ENCODE results near the gene ANKRD28.

The ANKRD28 gene

DNA sequence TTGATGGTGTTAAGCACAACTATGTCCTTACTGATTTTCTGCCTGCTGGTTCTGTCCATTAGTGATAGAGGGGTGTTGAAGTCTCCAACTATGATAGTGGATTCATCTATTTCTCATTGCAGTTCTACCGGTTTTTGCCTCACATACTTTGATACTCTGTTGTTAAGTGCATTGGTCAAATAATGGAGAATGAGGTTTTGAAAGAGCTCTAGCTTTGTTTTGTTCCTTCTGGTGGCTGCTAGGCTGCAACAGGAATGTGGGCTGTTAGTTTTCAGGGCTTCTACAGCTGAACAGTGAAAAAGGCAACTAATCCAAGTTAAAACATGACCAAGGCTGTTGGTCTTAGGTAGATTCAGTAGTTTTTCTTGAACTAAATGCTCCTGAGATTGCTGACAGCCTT is 133.6 kb downstream of the ANKRD28 start:
- DNase-seq (ENCODE audit: low spot score), result no peak

DNA sequence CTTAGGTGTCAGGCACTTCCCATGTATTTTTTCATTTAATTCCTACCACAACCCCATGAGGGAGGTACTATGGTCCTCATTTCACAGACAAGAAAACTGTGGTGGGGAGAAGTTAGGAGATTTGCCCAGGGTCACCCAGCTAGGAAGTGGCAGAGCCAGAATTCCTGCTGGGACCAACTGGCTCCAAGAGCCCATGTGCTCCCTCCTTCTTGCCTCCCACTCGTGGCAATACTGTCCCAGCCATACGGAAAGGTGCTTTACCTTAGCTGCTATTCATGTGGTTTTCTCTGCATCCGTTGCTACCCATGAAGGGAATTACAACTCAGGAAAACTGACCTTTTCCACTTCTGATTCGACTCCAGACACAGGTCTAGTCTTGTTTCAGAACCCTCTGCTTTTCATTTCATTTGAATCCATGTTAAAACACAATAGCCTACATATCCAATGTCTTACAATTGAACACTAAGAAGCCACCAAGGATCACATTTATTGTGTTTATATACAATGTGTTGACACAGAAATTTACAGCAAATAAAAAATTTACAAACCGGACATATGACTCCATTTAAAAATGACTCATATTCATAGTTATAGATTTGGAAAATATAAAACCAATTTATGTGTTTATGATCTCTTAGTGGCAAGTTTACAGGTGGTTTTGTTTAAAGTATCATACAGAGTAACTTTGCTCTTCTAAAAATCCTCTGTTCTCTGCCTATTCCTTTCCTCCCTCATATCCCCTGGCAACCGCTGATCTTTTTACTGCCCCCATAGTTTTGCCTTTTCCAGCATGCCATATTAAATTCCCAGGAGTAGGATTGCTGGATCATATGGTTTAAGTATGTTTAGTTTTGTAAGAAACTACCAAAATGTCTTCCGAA is 137.5 kb downstream of the ANKRD28 start:
- no peak for DNase-seq (ENCODE audit: low spot score)

DNA sequence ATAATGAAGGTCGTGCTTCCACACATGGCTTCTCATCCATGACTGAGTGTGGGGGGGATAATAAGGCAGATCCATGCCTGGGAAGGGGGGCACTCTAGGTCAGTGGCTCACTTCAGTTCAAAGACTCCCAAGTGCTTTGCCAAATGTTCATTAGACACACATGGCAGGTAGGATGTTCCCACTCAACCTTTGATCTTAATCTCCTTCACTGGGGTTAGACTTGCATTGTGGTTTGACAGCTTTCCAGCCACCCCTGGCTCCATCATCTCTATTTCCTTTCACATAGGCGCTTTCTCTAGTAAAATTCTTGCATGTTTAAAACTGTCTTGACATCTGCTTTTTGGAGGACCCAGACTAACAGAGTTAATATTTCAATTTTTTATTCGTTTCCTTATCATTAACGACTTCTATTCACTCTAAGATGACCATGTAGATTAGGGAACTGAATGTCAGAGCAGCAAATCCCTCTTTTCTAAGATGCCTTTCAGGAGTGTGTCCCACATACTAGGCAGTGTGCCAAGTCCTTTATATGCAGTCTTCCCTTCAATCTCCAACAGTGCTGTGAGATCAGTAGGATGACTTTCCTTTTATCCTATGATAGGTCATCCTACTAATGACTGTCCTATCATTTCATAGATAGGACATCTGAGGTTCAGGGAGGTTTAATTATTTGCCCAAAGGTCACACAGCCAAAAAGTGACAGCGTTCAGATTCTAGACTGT is 138.4 kb downstream of the ANKRD28 start:
- DNase-seq (ENCODE audit: low spot score), result no peak

DNA sequence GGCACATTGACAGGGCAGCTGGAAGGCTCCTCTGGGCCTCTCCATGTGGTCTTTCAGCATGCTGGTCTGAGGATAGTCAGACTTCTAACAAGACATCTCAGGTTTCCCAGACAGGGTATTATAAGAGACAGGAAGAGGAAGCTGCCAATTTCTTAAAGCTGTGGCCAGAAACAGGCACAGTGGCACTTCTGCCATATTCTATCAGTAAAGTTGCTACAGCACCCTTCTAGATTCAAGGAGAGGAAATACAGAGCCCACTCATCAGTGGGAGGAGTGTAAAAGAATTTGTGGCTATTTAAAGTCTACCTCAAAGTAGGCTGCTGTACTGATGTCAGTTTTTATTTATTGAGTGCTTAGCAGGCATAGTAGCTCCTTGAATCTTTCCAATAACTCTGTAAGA is 140.8 kb downstream of the ANKRD28 start:
- no peak for DNase-seq (ENCODE audit: low spot score)

DNA sequence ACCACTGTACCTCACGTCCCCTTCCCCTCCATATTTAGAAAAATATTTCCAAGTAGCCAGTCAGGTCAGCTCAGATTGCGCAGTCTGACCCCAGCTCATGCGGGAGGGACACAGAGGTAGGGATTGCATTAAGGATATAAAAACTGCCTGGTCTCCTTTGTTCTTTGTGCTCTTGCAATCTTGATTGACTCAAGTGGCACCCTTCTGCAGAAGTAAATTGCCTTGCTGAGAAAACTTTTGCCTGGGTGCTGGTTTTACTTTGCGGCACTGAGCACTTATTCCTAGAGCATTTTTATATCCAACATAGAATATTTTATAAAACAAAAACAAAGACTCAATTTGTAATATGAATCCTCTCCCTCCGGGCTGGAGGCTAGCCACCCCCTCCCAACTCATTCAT is 141.4 kb downstream of the ANKRD28 start:
- DNase-seq (ENCODE audit: low spot score), result no peak

DNA sequence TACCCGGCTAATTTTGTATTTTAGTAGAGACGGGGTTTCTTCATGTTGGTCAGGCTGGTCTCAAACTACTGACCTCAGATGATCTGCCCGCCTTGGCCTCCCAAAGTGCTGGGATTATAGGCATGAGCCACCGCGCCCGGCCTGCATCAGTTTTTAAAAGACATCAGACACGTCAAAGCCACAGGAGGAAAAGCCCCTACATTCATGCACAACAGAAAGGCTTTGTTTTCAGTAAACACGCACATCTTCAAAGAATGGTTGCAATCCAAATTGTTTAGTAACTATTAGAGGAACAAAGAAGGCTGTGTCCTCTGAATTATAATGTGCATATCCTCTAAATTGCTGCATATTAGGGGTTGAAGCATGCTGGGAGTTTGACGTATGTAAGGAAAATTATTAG is 142.9 kb downstream of the ANKRD28 start:
- DNase-seq (ENCODE audit: low spot score), result no peak

DNA sequence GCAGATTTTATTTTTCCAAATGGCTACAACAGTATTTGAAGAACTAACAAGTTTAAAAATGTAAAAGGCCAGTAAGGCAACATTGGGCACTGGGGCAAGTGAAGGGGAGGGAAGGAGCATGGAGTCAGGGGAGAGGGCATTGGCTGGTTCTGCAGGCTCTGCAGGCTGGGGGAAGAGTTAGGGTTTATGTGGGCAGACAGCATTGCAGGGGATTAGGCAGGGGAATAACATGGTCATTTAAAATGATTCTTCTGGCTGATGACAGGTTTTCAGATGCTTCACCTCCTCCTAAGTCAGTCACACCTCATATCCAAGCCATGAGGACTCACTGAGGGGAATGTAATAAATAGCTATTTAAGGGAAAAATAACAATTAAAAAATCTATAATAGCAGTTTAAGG is 143.7 kb downstream of the ANKRD28 start:
- DNase-seq (ENCODE audit: low spot score), result no peak

DNA sequence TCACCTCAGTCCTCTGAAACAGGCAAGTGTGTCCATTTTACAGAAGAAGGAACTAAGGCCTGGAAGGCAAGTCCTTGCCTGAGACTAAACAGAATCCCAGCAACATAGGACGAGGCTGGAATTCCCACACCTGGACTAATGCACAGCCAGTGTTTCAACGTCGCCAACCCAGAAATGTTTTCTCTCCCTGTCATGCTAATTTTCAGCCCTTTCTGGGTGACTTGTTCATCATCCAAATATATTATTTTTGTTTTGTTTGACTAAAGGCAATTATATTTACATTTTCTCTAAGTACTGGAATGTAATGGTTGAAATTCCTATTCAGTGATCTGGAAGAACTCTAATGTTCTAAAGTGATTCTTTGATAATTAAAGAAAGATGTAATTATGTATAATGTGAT is 144.5 kb downstream of the ANKRD28 start:
- no peak for DNase-seq (ENCODE audit: low spot score)

DNA sequence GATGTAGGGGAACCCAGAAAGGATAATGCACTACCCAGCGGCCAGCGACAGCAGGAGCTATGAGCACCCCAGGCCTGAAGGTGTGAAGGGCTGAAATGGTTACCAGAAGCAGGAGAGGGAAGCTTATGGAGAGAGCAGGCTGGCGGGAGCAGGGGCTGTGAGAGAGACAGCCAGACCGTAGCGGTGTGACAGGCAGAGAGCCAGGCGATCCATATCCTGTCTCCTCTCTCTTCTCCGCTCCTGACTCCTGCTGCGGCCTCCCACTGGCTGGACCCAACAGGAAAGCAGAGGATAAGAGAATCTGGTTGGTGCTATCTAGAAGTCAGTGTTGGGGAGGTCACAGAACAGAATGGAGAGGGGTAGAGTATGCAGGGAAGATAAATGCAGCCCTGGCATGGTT is 146.4 kb downstream of the ANKRD28 start:
- DNase-seq (ENCODE audit: low spot score), result no peak

DNA sequence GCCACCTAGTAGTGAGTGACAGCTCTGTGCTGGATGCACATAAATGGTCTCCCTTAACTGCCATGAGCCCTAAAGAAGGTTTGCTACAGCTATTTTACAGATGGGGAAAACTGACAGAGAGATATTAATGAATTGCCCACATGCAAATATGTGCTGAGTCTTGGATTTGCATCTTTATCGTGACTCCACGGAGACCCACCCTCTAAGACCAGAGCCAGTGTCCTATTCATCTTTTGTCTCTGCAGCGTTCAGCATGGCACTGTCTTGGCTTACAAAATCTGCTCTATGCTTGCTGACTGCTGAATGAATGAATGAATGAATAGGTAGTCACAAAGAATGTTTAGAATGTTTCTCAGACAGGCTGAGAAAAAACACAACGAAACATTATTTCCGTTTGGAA is 147.9 kb downstream of the ANKRD28 start:
- DNase-seq (ENCODE audit: low spot score), result no peak

DNA sequence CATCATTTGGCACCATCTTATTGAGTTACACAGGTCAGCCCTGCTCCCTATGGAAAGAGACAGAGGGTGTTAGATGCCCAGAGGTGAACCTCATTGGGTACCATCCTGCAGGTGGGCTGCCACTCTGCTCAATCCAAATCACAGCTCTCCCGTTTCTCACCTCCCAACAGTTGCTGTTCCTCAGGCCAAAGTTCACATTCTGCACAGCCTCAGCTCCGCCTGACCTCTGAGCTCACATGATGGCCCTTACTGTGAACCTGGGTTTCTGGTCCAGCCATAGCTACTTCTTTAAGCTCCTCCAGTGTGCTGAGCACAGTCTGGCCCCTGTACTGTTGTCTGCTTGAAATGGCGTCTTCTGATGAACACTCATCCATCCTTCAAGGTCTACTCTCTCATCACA is 148.4 kb downstream of the ANKRD28 start:
- DNase-seq (ENCODE audit: low spot score), result no peak

DNA sequence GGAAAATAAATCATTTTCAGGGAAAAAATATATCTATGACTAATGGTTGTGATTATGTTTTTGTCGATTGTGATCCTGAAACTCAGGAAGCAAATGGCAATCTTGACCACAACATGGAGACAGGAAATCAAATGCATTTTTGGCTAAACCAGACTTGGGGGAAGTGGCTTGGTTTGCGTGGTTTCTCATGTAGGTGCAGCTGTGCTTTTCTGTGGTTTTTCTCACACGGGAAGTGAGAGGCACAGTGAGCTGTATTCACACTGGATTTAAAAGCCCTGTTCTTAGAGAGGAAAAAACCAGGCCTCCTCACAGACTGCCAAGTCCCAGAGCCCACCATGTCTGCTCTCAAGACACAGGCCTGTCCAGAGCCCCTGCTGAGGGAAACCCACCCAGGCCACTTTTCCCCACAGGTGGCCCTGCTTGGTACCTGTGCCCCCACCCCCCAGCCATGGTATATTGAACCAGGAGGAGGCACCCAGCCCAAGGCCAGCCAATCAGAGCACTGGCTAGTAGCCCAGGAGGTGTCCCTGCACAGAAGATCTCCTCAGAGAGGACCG is 150.1 kb downstream of the ANKRD28 start:
- peak; percentile 51 for DNase-seq (ENCODE audit: low spot score)

DNA sequence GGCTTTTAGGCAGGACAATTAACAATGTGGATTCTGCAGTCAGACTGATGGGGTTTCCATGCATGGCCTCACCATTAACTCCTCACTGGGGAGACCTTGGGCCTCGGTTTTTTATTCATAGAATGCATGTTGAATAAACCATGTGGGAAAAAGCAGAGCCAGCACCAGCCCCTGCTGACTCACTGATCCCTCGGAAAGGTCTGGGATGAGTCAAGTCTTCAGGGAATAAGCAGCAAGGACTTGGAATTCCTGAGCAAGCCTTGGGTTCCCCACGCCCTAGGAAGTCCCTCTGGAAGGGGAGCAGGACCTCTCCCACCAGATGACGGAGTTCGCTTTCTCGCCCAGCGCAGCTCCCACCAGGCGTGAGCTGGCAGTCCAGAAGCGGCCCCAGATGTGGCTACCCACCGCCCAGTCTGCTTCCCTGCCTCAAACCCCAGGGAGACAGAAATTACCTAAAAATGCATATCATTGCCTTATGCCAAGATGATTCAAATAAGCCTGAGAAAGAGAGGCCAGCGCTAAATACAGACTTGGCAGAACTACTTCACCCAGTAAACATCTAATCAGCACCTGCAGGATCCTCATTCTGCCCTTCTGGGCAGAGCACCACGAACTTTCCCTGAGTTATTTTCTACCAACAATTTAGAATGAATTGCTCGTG is 150.8 kb downstream of the ANKRD28 start:
- DNase-seq (ENCODE audit: low spot score), result no peak

DNA sequence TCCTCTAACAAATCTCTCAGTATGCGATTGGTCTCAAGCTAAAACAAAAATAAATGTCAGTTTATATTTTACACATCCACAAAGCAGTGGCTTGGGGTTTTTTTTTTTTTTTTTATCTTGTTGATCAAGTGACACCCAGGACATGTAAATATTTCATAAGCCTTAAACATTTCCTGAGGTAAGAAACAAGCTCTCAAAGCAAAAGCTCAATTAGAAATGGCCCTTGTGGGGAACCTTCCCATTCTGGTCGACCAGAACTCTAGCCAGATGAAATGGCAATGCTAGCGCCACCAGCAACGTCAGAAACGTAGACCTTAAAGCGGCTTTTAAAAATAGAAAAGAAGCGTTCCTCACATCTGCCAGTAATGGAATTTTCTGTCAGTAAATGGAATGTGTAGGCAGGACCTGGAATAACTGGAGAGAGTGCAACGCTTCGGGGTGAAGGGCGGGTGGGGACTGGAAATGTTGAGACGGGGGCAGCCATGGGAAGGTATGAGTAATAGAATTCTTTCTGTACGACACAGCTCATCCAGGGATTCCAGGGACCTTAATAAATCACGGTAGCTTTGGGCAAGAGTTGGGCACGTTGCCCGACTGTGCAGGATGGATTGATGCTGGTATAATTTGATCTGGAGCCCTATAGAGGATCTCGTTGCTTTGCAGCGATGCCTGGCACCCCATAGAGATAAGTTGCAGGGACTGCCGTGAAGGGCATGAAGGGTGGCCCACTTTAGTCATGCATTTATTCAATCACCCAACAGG is 151.9 kb downstream of the ANKRD28 start:
- DNase-seq (ENCODE audit: low spot score), result no peak

DNA sequence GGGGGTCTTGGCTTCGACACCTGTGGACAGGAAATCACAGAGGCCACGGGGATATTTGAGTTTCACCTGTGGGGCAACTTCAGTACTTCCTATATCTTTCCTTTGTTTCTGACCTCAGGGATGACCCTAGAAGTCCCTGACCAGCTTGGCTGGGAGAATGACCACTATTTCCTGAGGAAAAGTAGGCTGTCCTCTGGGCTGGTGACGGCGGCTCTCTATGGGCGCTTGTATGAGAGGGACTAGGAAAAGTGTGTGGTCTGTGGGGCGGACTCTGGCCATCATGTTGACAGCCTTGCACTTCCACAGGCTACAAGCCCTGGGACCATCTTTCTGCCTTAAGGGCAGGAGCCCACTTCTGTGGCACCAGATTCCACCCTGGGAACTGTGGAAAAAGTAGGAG is 152.5 kb downstream of the ANKRD28 start:
- no peak for DNase-seq (ENCODE audit: low spot score)

DNA sequence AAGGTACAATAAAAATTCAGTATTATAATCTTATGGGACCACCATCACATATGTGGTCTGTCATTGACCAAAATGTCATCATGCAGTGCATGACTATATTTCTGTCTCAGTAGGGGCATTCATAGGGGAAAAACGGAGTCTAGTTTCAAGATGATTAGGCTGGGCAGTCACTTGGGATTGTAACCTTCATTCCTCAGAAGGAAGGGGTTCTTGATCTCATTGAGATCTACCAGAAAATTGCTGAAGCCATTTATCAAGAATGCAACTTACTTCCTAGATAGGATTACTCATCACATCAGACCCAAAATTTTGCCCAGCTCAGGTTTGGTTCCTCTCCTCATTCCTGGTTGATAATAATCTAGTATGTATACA is 158.9 kb downstream of the ANKRD28 start:
- no peak for DNase-seq (ENCODE audit: low spot score)

DNA sequence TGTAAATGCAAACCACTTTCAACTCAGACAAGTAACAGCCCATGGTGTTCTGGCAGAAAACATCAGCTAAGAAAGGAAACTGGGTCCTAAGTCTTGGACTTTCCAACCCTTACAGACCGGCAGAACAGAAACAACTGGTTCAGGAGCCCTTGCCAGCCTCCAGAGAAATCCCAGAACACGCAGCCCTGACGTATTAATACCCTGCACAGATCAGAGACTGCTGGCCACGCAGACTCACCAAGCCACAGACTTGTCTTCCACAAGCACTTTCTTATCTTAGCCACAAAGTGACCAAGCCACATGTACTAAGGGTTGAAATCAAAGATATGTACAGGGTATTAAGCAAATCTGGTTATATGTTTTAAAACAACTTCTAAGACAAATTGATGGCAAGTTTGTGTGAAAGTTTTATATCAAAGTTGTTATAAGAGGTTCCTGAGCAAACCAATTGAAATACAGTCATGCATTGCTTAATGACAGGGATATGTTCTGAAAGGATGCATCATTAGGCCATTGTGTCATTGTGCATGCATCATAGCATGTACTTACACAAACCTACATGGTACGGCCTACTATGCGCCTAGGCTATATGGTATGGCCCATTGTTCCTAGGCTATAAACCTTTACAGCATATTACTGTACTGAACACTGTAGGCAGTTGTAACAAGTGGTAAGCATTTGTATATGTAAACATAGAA is 159.4 kb downstream of the ANKRD28 start:
- DNase-seq (ENCODE audit: low spot score), result no peak

DNA sequence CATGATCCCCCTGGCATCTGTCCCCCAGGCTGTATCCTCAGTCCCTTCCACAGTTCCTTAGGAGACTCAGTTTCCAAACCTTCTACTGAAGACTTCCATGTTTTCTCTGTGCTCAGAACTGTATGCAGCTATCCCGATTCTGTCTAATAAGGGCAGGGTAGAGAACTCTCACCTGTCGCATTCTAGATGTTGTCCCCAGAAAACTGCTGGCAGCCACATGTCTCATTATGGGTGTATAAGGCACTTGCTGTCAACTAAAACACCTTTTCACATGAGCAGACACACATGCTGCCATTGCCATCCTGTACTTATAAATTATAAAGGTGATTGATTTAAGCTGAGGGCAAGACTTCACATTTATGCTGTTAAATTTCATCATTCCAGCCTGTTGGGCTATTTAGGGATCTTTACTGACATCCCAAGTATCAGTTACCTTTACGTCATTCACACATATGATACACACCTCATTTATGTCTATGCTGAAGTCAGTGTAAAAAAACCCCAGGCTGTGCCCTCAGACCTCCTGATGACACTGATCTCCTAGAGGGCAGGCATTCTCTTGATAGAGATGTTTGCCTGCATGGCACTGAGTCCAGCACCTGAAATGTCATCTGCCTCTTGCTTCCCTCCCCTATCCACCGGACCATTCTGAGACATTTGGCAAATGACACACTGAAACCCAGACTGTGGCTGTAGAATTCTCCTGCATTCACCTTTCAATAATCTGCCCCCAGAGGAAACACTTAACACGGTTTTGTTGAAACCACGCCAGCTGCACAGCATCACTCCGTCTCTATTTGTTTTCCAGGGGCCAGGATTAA is 160.4 kb downstream of the ANKRD28 start:
- no peak for DNase-seq (ENCODE audit: low spot score)

DNA sequence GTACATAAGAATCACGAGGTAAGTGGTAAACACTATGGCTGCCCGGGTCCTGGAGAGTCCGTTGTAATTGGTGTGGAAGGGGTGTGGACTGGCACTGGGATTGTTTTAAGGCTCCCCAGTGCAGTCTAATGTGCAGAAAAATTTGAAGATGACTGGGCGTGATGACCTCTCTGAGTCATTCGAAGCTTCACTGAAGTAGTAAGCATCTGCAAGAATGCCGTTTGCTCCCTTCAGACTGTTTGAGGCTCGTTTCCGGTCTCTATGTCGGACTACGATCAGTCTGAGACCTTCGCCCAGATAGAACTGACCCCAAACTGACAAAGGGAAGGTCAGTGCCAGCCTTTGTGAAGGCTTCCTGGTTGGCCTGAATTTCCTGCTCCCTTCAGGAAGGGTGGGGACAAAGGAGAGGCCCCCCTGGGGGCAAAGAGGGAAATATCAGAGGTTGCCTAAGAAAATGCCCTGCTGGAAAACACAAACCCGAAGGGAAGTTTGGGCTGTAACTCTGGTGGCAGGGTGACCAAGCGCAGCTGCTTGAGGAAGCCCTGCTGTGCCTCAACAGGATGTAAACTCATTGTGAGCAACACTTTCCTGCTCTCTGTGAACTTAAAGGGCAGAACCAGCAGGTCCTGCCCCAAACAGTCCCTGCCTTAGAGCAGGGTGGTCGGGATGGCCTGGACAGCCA is 161.6 kb downstream of the ANKRD28 start:
- peak; percentile 32 for DNase-seq (ENCODE audit: low spot score)

DNA sequence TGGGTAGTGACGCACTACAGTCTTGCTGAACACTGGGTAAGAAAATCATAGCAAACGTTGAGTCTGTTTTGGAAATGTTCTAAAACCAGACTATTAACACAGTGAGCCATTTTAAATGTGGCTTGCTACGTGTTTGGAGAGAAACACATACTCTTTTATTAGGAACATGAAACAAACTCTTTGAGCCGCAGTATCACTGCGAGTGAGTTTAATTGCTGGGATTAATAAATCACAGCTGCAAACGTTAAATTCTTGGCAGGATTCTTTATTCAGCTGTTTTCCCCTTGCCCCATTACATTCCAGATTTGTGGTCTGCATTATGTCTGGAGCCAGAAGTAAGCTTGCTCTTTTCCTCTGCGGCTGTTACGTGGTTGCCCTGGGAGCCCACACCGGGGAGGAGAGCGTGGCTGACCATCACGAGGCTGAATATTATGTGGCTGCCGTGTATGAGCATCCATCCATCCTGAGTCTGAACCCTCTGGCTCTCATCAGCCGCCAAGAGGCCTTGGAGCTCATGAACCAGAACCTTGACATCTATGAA is 162.6 kb downstream of the ANKRD28 start:
- DNase-seq (ENCODE audit: low spot score), result no peak
